HepG2 (cell line): ENCODE measurements around the gene FOXL3. TPM values are rescaled to one million over a fixed set of nuclear protein-coding genes. Genes with fewer than 3 reads are reported as not detected.
A peak's percentile ranks its signal among the peaks of the same experiment; 100 is the strongest.

Experiments used
- ATAC-seq: fragments of 200-7000 bp; cut with Tn5 transposase; 3 replicates; pipeline ENCODE4 v1.9.1; 2020; ENCODE audit warnings: mild to moderate bottlenecking, moderate library complexity
- BruUV-seq: library from RNA; stranded (reverse); fragments of 400-500 nt; replicated peaks from 2 replicates; lab custom pipeline; 2021; lab: Mats Ljungman, UMichigan
- CTCF ChIA-PET: fragments of 300-600 bp; formaldehyde crosslinking; extraction: SDS; loops from one replicate; lab custom pipeline; 2021; ENCODE audit warnings: low total read pairs, inconsistent platforms, low intra/inter-chr PET ratio; lab: Yijun Ruan, JAX
- POLR2A ChIA-PET: fragments of 350-600 bp; sonication (Branson Sonifier 250); formaldehyde crosslinking; loops from one replicate; lab custom pipeline; 2020; ENCODE audit warnings: antibody characterized with exemption, inconsistent platforms; lab: Yijun Ruan, JAX
- DNase-seq: peaks from one replicate; pipeline ENCODE4 v3.0.0-alpha.2; 2015; ENCODE audit warnings: low spot score
- FAIRE-seq: peaks from 3 replicates; lab custom pipeline; 2011; peaks lifted over from hg19 to GRCh38; lab: Jason Lieb, UNC
- H2AFZ ChIP-seq: one replicate; pipeline ENCODE4 v1.6.1; 2011; ENCODE audit warnings: low read length, inconsistent platforms
- H3K27ac ChIP-seq: fragments of 300-600 bp; 3 replicates; pipeline ENCODE4 v1.8.0; 2011; ENCODE audit warnings: mixed run types, mild to moderate bottlenecking, mixed read lengths, low read length, inconsistent platforms; ENCODE audit not compliant: insufficient read depth; ENCODE audit errors: extremely low read length
- H3K27me3 ChIP-seq, 2 experiments: fragments of 200-600 bp in 1 of 2; 2 replicates in 1 of 2; 3 replicates in 1 of 2; pipeline versions ENCODE4 v1.6.0 to v1.8.0; 2011; ENCODE audit warnings: low read length in 2 of 2, mild to moderate bottlenecking in 2 of 2, moderate library complexity in 2 of 2, inconsistent platforms in 1 of 2; ENCODE audit not compliant: insufficient read depth in 2 of 2, control insufficient read depth in 1 of 2
- H3K36me3 ChIP-seq, 2 experiments: fragments of 200-600 bp in 1 of 2; replicated peaks in 1 of 2; 2 replicates in 1 of 2; 3 replicates in 1 of 2; pipeline versions ENCODE4 v1.5.1 to v1.8.0; 2011; ENCODE audit warnings: low read length in 2 of 2, inconsistent platforms in 1 of 2; ENCODE audit not compliant: insufficient read depth in 2 of 2, control insufficient read depth in 1 of 2
- H3K4me1 ChIP-seq: 2 replicates; pipeline ENCODE4 v1.5.1; 2012; ENCODE audit warnings: low read length, inconsistent platforms; ENCODE audit not compliant: insufficient read depth
- H3K4me2 ChIP-seq: 2 replicates; pipeline ENCODE4 v1.6.0; 2011; ENCODE audit warnings: low read depth, low read length, inconsistent platforms
- H3K4me3 ChIP-seq, 3 experiments: fragments of 200-600 bp in 1 of 3; sonication (generic), shearing (Covaris generic) in 1 of 3; replicated peaks in 1 of 3; 2 replicates each; pipeline ENCODE4 v1.5.1; 2011 to 2016; ENCODE audit warnings: low read length in 3 of 3, inconsistent platforms in 2 of 3, low read depth in 2 of 3, mild to moderate bottlenecking in 2 of 3, control low read depth in 1 of 3, mixed read lengths in 1 of 3; ENCODE audit not compliant: insufficient read depth in 1 of 3
- H3K79me2 ChIP-seq: one replicate; pipeline ENCODE4 v1.6.1; 2011; ENCODE audit warnings: low read length, inconsistent platforms; ENCODE audit not compliant: insufficient read depth
- H3K9ac ChIP-seq: 2 replicates; pipeline ENCODE4 v1.6.0; 2011; ENCODE audit warnings: mild to moderate bottlenecking, low read depth, low read length, inconsistent platforms; ENCODE audit not compliant: insufficient read depth
- H3K9me3 ChIP-seq: 2 replicates; pipeline ENCODE4 v1.5.1; 2012; ENCODE audit warnings: mild to moderate bottlenecking, low read length
- H4K20me1 ChIP-seq: 2 replicates; pipeline ENCODE4 v1.6.0; 2011; ENCODE audit warnings: inconsistent platforms, mild to moderate bottlenecking, low read length, moderate library complexity; ENCODE audit not compliant: insufficient read depth
- AGO2 ChIP-seq: fragments of 200-400 bp; formaldehyde crosslinking; optimal IDR thresholded peaks from 2 replicates; pipeline ENCODE3; 2017; ENCODE audit warnings: mild to moderate bottlenecking, low read depth, low read length, moderate library complexity
- ATF7-NPFF ChIP-seq: sonication (generic); formaldehyde crosslinking; IDR thresholded peaks from 2 replicates; pipeline ENCODE4 v1.8.1; 2023; ENCODE audit warnings: mild to moderate bottlenecking, low read depth, missing genetic modification reagents, moderate library complexity
- CEBPB ChIP-seq: IDR thresholded peaks from 2 replicates; pipeline ENCODE4 v1.6.1; 2011; ENCODE audit warnings: low read depth, low read length, improper control_type of control experiment, borderline replicate concordance
- GABPA ChIP-seq, 2 experiments: IDR thresholded peaks; 2 replicates each; pipeline ENCODE4 v1.6.1; 2011 to 2016; ENCODE audit warnings: low read depth in 2 of 2, low read length in 1 of 2, missing biosample characterization in 1 of 2, missing genetic modification characterization in 1 of 2
- WGBS: methylation state at CpG from one replicate; pipeline ENCODE4 v1.1.6; 2017; ENCODE audit warnings: low lambda C conversion rate; 5-methylcytosine and 5-hydroxymethylcytosine counted together
- in situ Hi-C: cut with HindIII; loops from 2 replicates; pipeline ENCODE4 v1.10.0; 2017; ENCODE audit warnings: low pct_unique_long_range_greater_than_20kb; ENCODE audit not compliant: extremely low pct_ligation_motif_present
- intact Hi-C: fragments of 100-400 bp; cut with micrococcal nuclease; formaldehyde crosslinking; loops from one replicate; pipeline ENCODE4 v1.10.0; 2022; ENCODE audit not compliant: unreplicated experiment
- polyA plus RNA-seq, 8 experiments: library from polyadenylated mRNA; depleted of rRNA in 3 of 8; stranded (reverse) in 7 of 8; unstranded in 1 of 8; fragments of >200 nt; fragmentation: Illumina TruSeq in 4 of 8; extraction: Trizol in 4 of 8; gene quantifications; 2 replicates each; pipeline versions ENCODE4 v1.2.1 to v1.2.3, GENCODE V29; 2011 to 2016; ENCODE audit warnings: low read depth in 4 of 8, missing spikeins in 1 of 8, mixed read lengths in 1 of 8; ENCODE audit not compliant: insufficient read depth in 1 of 8
- total RNA-seq, 5 experiments: library from RNA; depleted of rRNA; stranded (reverse); fragments of >200 nt; fragmentation: Illumina TruSeq; extraction: Trizol; gene quantifications; 2 replicates each; pipeline ENCODE4 v1.2.3, GENCODE V29; 2016; ENCODE audit warnings: low read depth in 1 of 5

Gene FOXL3
- total and polyA plus RNA-seq, 2 of the 13 experiments (the other 11 are each of a cell fraction or from before 2014, with no cell fraction given): not detected

- no peak overlapping the region for H2AFZ ChIP-seq
- TF ChIP-seq GABPA (IDR thresholded peaks at IDR 0.05; ENCODE audit: low read depth, low read length) (no peak), GABPA (CRISPR knock-in tag; IDR thresholded peaks at IDR 0.05; ENCODE audit: low read depth) (no peak), ATF7-NPFF (CRISPR knock-in tag) (no peak), AGO2 (peak; percentile 11)
- no TSS peak for BruUV-seq
- DNase-seq: no peak
- no peaks in the 10 kb centered on the region for H3K4me1 ChIP-seq
- POLR2A ChIA-PET: no interaction called here
- no peak overlapping the region for H3K9ac ChIP-seq
- ATAC-seq: no peak
- intact Hi-C loops: no loop called here
- in situ Hi-C loops: no loop called here
- no peak overlapping the region for H3K4me2 ChIP-seq
- peaks cover 9 to 28% of the 10 kb centered on the region in 2 experiments; a peak in 3 of 5 replicates for H3K36me3 ChIP-seq
- no peaks in the 10 kb centered on the region for H4K20me1 ChIP-seq
- no peaks in the 10 kb centered on the region for H3K27me3 ChIP-seq
- CTCF ChIA-PET: no interaction called here
- no peak overlapping the region for H3K27ac ChIP-seq
- WGBS: over 99% methylated on average over 18 of the region's 29 CpGs
- no peaks in the 10 kb centered on the region for H3K79me2 ChIP-seq
- no peak for FAIRE-seq
- H3K9me3 ChIP-seq: peaks cover 21% of the 10 kb centered on the region
- H3K4me3 ChIP-seq: no peak overlapping the region
Observed at GRCh38 chr7:256981-257646, 32.9 kb upstream of the FOXL3 start.

- DNase-seq (no peak), ATAC-seq (no peak), FAIRE-seq (no peak)
- H3K27me3 ChIP-seq: no peaks in the 10 kb centered on the region
- H4K20me1 ChIP-seq: no peaks in the 10 kb centered on the region
- ChIA-PET POLR2A (no interaction called here), CTCF (no interaction called here)
- no TSS peak for BruUV-seq
- H3K9me3 ChIP-seq: peaks cover 26% of the 10 kb centered on the region
- H3K9ac ChIP-seq: no peak overlapping the region
- no peak overlapping the region for H2AFZ ChIP-seq
- H3K36me3 ChIP-seq: peaks cover 8 to 24% of the 10 kb centered on the region in 2 experiments; a peak in 3 of 5 replicates
- H3K79me2 ChIP-seq: no peaks in the 10 kb centered on the region
- in situ Hi-C loops (no loop called here), intact Hi-C loops (no loop called here)
- TF ChIP-seq CEBPB (no peak), AGO2 (peak; percentile 46)
- no peak overlapping the region for H3K27ac ChIP-seq
- H3K4me3 ChIP-seq: no peak overlapping the region
- H3K4me1 ChIP-seq: no peaks in the 10 kb centered on the region
- WGBS: no CpG with 5 or more reads among the region's 5 CpGs
- H3K4me2 ChIP-seq: no peak overlapping the region
Observed at GRCh38 chr7:257647-257992, 32.4 kb upstream of the FOXL3 start.
